HG02759 (cell line): ENCODE measurements around the gene SERPIND1.
A peak's percentile ranks its signal among the peaks of the same experiment; 100 is the strongest.

Experiments
- ATAC-seq: cut with Tn5 transposase; IDR thresholded peaks from one replicate; pipeline ENCODE4 v1.9.1; 2021; ENCODE audit warnings: mild to moderate bottlenecking, moderate library complexity; ENCODE audit not compliant: unreplicated experiment

Gene SERPIND1

DNA sequence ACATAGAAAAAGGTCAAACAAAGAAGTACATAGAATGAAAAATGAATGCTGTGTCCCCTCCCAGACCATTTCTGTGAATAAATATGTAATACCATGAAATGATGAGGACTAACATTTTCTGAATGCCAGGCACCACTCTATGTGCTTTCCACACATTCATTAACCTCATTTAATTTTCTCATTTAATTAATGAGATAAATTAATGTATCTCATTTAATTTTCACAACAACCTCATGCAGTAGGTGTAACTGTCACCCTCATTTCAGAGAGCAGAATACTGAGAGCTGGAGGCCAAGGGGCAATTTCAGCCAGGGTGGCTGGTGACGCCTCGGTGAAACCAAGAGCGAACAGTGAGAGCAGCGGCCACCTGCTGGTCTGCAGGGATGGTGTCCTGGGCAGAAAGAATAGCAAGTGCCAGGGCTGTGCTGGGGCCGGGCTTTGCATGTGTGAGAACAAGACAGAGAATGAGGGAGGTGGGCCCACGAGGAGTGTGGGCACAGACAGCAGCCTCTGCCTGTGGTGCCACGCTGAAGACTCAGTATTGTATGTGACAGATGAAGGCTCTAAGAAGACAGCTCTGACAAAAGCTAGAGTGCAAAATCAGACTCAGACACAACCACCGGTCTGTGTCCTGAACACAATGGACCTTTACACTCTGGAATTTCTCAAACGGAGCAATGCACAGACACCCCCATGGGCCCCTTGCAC is 1.8 kb upstream of the SERPIND1 start:
- ATAC-seq = no peak

DNA sequence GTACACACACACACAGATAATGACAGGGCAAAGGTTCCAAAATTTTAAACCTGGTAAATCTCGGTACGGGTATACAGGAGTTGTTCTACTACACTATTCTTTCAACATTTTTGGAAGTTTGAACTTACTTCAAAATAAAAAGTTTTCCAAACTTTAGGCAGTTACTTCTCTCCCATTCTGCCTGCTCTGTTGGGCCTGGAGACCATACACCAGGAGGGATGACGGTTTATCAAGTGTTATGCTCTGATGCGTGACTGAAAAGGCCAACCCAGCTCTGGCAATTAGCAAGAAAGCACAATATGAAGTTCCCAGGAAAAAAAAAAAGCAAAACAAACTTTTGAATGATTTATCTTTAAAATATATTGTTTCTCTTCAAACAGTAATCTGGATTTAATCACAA is 969 bp downstream of the SERPIND1 start:
- no peak for ATAC-seq

DNA sequence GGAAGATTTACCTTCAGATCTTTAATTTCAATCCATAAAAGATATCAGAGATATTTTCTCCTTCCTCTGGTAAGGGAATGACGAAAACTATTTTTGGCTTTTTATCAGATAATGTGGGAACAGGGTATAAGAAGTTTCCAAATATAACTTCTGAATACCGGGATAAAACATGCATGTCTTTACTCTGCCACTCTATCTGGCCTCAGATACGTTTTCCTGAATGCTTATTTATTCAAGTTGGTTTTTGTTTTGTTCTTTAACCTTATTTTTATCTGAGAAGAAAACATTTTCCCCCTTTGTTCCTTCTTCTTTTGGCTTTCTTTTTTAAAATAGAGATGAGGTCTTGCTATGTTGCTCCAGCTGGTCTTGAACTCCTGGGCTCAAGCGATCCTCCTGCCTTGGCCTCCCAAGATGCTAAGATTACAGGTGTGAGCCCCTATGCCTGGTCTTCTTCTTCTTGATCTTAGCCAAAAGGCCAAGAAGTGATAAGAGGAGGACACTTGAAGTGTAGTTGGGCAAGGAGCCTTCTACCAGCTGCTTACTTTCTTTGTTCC is 1.5 kb downstream of the SERPIND1 start:
- no peak for ATAC-seq

DNA sequence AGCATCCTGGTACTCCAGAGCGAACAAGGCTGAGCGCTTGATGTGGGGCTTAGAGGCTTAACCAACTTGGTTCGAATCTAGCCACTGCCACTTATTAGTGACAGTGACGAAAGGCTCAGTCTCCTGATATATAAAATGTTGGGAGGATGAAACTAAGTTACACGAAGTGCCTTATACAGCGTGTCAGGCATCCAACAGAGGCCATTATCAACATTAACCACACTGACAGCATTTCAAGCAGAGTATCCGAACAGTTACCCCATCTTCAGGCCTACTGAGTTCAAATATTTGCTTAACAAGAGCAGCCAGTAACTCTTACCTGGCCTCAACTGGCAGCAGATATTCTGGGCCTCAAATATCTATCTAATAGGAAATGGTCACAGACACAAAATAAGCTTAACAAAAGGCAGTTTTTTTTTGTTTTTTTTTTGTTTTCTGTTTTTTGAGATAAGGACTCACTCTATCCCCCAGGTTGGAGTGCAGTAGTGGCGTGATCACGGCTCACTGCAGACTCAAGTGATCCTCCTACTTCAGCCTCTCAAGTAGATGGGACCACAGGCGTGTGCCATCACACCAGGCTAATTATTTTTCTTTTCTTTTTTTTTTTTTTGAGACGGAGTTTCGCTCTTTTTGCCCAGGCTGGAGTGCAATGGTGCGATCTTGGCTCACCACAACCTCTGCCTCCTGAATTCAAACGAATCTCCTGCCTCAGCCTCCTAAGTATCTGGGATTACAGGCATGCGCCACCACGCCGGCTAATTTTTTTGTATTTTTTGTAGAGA is 2.9 kb downstream of the SERPIND1 start:
- ATAC-seq = no peak

DNA sequence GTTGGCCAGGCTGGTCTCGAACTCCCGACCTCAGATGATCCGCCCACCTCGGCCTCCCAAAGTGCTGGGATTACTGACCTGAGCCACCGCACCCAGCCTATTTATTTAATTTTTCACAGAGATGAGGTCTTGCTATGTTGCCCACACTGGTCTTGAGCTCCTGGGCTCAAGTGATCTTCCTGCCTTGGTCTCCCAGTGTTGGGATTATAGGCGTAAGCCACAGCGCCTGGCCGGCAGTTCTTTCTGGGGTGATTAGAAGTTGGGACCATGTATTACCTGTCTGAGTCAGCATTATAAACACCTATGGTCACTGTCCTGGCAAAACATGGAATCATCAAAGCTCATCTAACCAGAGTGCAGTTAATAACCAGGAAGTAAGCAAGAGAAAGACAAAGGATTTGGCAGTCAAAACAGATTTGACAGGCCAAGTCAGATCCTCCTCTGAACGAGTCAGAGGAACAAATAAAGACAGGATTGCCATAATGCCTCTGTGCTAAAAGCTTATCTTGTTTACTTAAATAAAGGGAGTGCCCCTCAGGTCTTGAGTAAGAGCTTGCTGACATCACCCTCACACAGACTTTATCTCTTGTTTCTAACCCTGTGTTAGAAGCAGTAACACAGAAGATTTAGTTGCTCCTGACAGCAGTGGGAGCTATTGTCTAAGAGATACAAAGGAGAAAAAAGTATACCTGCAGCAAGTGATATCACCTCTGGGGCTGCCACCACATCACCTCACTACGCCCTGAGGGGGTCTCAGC is 3.7 kb downstream of the SERPIND1 start:
- no peak for ATAC-seq

DNA sequence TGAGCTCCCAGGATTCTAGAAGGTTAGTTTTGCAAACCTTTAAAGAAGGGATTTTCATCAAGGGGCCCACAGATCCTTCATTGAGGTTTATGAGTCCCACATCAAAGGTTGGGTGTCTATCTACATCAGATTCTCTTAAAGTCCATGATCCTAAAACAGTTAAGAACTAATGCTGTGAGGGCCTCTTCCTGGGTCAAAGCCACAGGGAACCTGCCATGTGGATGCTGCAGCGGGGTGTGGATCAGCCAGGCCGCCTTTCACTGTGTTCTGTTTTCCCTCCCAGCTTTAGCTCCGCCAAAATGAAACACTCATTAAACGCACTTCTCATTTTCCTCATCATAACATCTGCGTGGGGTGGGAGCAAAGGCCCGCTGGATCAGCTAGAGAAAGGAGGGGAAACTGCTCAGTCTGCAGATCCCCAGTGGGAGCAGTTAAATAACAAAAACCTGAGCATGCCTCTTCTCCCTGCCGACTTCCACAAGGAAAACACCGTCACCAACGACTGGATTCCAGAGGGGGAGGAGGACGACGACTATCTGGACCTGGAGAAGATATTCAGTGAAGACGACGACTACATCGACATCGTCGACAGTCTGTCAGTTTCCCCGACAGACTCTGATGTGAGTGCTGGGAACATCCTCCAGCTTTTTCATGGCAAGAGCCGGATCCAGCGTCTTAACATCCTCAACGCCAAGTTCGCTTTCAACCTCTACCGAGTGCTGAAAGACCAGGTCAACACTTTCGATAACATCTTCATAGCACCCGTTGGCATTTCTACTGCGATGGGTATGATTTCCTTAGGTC is 5.3 kb downstream of the SERPIND1 start:
- no peak for ATAC-seq

DNA sequence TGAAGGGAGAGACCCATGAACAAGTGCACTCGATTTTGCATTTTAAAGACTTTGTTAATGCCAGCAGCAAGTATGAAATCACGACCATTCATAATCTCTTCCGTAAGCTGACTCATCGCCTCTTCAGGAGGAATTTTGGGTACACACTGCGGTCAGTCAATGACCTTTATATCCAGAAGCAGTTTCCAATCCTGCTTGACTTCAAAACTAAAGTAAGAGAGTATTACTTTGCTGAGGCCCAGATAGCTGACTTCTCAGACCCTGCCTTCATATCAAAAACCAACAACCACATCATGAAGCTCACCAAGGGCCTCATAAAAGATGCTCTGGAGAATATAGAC is 5.9 kb downstream of the SERPIND1 start:
- ATAC-seq = no peak

DNA sequence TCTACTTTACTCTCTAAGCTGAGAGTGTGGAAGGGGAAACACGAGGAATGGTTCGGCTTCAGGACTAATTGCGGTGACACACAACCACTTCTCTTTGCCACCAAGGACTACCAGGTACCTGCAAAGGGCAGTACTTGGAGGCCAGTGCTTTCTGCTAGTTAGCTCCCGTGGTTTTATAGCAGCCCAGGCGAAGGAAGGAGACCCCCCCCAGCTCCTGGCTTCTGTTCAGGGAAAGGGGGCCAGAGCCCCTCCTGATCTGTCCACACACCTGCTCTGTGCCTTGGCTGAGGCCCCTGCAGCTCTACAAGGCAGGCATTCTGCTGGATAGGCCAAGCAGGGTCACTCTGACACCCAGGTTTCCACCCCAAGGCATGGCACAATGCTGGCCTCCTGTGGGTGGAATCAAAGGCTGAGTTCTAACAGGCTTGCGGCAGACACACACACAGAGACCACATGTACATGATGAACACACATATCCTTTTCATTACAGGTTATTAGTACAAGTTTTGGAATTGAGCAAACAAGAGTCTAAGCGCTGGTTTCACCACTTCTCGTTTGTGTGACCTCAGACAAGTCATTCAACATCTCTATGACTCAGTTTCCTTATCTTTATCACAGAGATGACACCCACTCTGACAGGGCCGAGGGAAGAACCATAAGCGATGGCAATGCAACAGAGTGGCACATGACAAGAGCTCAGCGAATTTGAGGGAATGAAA is 7.5 kb downstream of the SERPIND1 start:
- no peak for ATAC-seq

DNA sequence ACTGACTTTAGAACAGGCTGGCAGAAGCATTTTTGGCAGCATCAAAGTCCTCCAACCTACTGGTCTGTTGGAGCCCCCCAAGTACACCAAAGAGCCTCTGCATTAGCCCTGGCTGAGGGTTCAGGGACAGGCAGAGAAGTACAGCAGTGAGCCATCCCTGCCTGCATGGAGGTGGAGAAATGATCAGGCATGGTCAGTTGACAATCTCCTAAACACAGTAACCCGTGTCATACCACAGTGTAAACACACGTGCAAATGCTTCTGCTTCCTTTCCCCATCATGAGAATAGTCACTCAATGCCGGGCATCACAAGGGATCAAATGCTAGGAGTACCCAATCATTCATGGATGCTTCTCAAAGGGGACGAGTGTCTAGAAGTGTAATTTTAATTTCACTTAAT is 8.2 kb downstream of the SERPIND1 start:
- no peak for ATAC-seq

DNA sequence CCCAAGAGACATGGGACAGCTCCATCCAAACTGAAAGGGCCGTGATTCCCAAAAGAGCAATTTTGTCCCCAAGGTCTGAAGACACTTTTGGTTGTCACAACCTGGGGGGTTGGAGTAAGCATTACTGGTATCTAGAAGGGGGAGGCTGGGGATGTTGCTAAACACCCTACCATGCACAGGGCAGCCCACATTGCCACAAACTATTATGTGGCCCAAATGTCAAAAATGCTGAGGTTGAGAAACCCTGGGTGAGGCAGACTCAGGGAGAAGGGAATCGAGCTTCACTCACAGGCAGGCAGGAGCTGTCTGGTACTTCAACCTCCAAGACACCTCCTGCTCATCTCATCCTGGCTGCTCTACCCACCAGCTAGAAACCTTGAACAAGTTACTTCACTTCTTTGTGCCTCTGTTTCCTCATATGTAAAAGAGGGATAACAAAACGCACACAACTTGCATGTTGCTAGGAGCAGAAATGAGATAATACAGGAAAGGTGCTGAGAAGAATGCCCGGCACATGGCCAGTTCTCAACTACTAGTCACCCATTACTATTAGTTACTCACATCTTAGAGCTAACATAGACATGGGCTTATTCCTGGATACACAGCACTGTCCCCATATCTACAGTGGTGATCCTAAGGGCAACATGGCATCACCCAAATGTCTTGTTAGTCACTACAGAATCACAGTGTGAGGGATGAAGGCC is 8.8 kb downstream of the SERPIND1 start:
- ATAC-seq = no peak

DNA sequence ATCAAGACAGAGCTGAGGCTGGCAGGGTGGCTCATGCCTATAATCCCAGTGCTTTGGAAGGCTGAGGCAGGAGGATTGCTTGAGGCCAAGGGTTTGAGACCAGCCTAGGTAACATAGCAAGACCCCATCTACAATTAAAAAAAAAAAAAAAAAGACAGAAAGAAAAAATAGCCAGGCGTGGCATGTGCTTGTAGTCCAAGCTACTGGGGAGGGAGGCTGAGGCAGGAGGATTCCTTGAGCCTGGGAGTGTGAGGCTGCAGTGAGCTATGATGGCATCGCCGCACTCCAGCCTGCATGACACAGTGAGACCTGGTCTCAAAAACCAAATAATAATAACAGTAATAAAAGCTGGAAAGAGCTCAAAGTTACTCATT is 9.4 kb downstream of the SERPIND1 start:
- no peak for ATAC-seq

DNA sequence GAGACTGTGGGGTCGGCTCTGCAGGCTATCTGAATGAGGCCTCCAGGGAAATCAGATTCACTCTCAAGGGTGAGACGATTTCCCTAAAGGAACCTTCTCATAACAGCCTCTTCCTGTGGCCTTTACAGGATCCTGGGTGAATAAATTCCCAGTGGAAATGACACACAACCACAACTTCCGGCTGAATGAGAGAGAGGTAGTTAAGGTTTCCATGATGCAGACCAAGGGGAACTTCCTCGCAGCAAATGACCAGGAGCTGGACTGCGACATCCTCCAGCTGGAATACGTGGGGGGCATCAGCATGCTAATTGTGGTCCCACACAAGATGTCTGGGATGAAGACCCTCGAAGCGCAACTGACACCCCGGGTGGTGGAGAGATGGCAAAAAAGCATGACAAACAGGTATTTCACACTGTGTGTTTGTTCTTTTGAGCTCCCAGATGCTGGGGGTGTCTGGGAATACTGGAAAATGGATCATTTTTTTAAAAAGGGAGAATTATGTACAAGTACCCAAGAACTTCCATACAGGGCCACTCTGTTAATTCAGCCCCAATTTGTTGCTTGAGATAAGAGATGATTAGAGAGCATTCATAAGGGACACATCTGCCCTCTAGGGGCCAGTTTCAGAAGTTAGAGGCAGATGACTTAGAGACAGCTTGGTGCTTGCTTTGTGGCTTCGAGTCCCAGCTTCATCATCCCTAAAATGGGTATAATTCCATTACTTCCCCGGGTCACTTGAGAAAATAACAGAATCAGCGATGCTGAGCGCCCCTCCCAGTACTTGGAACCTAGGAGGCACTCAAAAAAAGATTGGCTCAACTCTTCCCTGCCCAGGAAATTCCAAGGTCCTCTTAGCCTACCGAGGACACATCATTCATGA is 10.2 kb downstream of the SERPIND1 start:
- peak; percentile 55 for ATAC-seq

DNA sequence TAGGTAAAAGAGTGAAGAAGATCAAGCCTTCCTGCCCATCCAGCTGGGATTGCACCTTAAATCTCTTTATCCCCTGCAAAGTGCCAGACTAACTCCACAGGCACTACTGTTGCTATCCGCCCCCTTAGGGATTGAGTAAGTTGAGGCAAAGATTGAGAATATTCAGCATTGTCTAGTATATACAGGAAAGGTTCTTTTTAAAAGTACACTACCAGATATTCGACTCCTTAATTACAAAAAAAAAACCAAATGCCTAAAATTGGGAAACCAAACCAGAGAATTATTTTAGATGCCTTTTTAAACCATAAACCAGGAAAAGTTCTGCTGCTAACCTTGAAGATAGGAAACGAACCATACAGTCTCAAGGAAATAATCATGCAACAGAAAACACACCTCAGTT is 11.5 kb downstream of the SERPIND1 start:
- ATAC-seq = no peak

DNA sequence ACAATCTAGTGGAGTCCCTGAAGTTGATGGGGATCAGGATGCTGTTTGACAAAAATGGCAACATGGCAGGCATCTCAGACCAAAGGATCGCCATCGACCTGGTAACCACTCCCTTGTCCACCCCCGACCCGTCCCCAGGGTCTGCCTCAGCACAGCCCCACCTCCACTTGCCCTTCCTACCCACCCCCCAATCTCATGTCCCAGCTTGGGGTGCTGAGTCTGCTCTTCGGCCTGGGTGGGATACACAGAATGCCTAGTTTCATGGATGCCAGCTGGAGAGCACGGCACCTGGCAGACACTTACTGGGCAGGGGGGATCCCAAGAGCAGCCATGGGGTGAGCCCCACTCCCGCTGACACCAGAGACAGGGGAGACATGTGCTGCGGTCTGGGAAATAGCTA is 12.1 kb downstream of the SERPIND1 start:
- no peak for ATAC-seq

DNA sequence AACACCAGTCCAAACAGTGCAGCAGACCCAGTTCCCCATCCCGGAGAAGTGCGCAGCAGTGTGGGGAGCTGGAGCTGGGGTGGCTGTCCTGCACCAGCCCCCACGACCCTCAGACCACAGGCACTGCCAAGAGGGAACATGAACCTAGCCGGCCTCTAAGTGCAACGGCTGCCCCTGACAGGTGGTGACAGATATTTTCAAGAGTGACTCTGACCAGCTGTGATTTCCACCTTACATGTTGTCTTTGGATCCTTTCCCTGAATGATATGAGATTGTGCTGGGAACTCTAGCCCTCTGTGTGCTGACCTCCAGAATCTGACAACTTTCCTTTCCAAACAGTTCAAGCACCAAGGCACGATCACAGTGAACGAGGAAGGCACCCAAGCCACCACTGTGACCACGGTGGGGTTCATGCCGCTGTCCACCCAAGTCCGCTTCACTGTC is 12.6 kb downstream of the SERPIND1 start:
- no peak for ATAC-seq

DNA sequence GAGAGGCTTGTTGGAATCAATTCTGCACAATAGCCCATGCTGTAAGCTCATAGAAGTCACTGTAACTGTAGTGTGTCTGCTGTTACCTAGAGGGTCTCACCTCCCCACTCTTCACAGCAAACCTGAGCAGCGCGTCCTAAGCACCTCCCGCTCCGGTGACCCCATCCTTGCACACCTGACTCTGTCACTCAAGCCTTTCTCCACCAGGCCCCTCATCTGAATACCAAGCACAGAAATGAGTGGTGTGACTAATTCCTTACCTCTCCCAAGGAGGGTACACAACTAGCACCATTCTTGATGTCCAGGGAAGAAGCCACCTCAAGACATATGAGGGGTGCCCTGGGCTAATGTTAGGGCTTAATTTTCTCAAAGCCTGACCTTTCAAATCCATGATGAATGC is 13.3 kb downstream of the SERPIND1 start:
- no peak for ATAC-seq

DNA sequence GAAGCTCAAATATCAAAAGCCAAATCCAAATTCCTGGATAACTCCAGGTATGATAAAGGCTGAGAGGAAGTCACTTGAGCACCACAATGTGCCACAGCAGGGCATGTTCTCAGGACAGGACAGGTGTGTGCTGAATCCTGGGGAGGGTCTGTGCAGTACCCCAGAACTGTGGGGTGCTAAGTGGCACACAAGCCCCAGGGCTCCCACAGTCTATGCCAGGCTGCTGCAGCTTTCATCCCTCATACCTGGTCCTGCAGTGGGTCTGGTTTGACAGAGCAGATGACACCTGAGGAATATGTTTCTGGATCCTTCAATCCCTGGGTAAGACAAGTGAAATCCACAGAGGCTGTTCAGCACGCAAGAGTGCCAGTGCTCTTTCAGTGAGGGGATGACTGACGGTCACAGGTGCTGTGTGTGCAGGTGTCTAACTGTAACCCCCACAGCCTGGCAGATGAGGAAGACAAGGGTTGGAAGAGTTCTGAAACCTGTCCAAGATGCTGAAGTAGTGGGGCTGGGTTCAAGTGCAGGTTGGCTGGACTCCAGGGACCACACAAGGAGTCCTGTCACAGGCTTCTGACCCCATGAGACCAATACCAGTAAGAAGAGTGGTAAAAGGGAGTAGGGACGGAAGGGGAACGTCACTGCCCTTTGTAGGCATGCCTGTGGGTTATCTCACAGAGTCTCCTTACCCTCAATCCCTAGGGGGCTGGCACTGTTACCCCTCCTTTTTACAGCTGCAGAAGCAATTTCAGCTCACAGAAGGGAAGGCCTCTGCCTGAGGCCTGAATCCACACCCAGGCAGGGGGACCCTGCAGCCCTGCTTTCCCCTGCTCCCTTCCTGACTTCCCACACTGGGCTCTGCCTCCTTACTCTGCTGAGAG is 14.1 kb downstream of the SERPIND1 start:
- no peak for ATAC-seq
